Eye (tissue), 1 donor: ENCODE measurements around the gene EPN1.

Source experiments
- DNase-seq: peaks from one replicate; pipeline ENCODE4 v3.0.0-alpha.2; 2015

The EPN1 gene

DNA sequence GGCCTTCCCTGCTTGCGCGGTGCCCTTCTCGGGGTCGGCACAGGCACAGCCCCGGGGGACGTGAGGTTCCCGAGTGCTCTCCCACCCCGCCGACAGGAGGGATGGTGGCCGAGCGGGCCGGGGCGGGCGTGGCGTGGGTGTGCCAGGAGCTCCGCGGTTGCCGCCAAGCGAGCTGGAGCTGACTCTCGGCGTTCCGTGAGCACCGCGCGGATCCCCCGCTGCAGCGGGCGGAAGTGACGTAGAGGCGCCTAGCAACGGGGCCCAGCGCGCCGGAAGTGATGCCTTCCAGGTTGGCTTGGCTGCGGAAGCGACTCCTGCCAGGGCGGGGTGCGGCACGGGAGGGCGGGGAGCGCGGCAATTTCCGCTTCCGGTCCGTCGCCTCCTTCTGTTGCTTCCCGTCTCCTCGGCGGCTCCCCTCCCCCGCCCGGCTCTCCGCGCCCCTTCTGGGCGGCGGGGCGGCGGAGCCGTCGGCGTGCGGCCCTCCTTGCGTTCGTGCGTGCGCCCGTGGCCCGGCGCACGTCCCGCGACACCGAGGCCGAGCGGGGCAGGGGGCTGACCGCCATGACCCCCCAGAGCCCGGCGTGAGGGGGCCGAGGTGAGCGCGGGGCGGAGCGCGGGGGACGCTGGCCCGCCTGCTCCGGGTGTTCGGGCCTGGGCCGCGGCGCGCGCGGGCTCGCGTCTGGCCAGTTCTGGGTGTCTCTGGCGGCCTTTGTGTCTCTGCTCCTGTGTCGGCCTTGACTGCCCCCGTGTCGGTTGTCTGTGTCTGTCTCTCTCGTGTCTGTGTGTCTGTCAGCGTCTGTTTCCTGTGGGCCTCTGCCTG is at the start of gene EPN1:
TSS of gene EPN1 (plus strand) at position 386 of the 820 bp plus-strand sequence. CDS start 3,402 bp downstream, outside the sequence.
- DNase-seq: peak; percentile 98

DNA sequence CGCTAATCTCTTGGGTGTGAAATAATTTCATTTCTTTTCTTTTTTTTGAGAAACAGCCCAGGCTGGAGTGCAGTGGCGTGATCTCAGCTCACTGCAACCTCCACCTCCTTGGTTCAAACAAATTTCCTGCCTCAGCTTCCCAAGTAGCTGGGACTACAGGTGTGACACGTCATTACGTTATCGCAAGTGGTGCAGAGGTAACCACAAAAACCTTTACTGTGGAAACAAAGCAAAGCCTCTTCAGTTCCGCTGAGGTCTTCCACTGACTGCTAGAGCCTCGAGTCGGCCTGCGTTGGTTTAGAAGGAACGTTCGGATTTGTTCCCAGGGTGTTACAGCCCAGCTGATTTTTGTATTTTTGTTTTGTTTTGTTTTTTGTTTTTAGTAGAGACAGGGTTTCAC is 48.7 kb upstream of the EPN1 start:
- DNase-seq: no peak

- DNase-seq: peak; percentile 97
Observed at GRCh38 chr19:55632463-55632834, 42.6 kb upstream of the EPN1 start.

DNA sequence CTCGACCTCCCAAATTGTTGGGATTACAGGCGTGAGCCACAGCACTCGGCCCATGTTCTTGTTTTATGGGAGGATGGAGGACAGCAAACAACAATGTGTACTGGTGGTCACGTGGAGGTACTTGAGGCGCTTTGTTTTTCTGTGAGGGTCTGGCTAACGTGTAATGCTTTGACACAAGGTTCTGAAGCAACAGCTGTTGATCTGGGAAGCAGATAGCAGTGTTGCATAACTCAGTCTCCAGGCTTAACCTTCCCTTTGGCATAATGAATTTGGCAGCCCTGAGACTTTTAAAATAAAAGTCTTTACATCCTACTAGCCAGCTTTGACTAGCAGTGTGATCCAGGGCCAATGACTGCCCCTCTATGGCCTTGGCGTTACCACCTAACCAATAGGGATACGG is 41.2 kb upstream of the EPN1 start:
- DNase-seq: no peak

- DNase-seq: no peak
Observed at GRCh38 chr19:55635334-55635717, 39.7 kb upstream of the EPN1 start.

GRCh38 chr19:55635856-55636440 is 39.1 kb upstream of the EPN1 start:
- DNase-seq: no peak

GRCh38 chr19:55636723-55637122 is 38.3 kb upstream of the EPN1 start:
- DNase-seq: no peak

DNA sequence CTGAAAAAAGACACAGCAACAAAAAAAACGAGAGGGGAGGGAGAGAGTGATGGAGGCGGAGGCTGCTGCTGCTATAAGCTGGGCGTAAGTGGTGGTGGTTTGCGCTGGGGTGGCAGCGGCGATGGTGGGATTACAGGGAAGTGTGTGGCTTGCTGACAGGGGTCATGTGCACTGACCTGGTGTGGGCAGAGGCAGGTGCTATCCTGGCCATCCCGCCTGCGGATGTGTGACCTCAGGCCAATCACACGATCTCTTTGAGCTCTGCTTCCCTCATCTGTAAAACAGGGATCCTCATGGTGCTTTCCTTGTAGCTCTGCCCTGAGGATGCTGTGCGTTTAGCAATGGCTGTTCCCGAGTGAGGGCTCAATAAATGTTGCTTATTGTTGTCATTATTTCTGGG is 37.5 kb upstream of the EPN1 start:
- DNase-seq: no peak

- DNase-seq: peak; percentile 60
Observed at GRCh38 chr19:55638864-55639359, 36.1 kb upstream of the EPN1 start.

DNA sequence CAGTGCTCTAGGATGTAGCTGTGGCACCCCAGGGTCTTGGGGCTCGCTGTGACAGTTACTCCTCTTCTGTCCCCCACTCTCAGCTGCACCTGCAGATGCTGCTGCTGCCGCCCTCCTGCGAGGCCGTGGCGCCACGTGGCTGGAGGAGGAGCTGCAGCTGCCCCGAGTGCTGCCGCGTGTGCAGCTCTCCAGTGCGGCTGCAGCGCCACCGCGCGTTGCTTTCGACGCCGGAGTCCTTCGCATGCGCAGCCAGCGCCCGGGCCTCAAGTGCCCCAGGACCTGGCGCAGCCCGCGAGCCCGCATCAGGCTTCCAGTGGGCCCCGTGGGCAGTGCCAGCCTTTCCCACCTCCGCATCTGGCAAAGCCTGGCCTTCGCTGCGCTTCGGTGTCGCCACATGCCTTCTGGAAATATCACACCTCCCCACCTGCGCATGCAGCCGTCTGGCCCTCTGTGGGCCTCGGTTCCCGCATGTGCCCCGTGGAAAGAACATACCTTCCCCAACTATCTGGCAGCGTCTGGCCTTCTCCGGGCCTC is 34.9 kb upstream of the EPN1 start:
- peak; percentile 85 for DNase-seq

- peak; percentile 85 for DNase-seq
Observed at GRCh38 chr19:55640577-55641425, 34.2 kb upstream of the EPN1 start, which contains the start of gene ZNF580. Gene ZNF580 (plus strand): TSS chr19:55641002. CDS start chr19:55642509, 1,507 bp downstream.

- DNase-seq: no peak
Observed at GRCh38 chr19:55641426-55642152, 33.4 kb upstream of the EPN1 start.

GRCh38 chr19:55642153-55643002 is 32.6 kb upstream of the EPN1 start:
- peak; percentile 23 for DNase-seq

DNA sequence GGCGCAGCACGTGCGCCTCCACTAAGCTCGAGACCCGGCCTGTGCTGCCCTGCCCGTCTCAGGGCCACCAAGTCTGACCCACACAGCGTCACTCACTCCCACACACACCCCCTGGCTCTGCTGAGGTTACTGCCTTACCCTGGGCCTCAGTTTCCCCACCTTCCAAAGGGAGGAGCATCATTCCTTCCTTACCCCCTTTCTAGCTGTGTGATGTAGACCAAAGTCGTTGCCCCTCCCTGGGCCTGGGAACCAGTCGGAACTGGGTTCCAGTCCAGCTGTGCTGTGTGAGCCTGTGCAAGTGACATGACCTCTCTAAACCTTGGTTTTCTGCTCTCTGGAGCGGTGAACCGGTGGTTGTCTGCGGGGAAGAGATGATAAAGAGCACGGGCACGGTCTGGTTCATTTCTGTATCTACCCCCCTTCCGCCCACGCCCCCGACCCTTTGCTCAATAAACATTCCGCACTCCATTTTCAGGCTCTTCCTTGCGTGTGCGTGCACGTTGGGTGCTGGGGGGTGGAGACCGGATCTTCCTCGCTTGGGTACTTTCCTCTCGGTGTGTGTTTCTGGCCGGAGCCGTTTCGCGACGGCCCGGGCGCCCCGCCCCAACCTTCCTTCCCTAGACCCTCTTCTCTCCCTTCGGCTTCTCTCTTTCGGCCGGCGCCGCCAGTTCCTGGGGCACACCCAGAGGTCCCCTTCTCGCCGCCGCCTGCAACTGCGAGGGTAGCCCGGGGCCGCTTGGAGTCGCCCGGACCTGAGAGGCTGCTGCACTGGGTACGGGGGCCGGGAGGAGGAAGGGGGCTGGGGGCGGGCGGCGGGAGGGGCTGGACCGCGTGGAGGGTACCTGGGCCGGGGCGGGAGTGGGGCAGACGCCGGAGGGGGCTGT is 31.8 kb upstream of the EPN1 start, which contains the start of gene ZNF581:
TSS of gene ZNF581 (plus strand) at position 647 of the 884 bp plus-strand sequence. CDS start 923 bp downstream, outside the sequence.
- peak; percentile 86 for DNase-seq

DNA sequence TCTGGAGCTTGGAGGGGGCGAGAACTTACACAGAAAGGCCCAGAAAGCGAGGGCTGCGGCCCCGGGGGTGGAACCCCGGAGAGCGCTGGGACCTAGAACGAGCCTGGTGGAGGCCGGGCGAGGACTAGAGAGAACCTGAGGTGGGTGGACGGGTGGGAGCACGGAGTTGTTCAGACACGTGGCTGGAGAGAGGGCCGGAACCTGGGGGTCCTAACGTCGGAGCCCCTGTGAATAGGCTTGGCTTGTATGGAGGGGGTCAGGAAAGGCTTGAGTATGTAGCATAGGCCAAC is 31.2 kb upstream of the EPN1 start:
- DNase-seq: no peak

- DNase-seq: no peak
Observed at GRCh38 chr19:55644191-55644833, 30.7 kb upstream of the EPN1 start.

DNA sequence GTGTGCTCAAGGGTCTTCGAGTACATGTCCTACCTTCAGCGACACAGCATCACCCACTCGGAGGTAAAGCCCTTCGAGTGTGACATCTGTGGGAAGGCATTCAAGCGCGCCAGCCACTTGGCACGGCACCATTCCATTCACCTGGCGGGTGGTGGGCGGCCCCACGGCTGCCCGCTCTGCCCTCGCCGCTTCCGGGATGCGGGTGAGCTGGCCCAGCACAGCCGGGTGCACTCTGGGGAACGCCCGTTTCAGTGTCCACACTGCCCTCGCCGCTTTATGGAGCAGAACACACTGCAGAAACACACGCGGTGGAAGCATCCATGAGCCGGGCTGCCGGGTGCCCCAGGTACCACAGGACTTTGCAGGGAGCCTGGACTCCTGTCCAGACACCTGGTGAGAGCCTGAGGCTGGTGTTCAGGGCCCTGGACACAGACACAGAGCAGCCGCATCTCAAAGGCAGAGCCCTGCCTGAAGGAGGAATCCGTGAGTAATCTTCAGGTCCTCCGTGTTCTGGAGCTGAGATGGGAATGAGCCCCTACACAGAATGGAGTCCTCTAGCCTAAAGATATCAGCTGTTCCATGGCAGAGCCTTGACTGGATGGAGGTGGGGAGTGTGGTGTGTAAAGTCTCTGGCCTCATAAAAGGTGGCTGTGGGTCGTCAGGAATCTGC is 30.0 kb upstream of the EPN1 start:
- DNase-seq: no peak

- DNase-seq: no peak
Observed at GRCh38 chr19:55645512-55645881, 29.5 kb upstream of the EPN1 start.
